COR-L47 (cell line): ENCODE results near the gene ALCAM.

Experiments
- DNase-seq: peaks from one replicate; lab custom pipeline; 2025; lab: John Stamatoyannopoulos, UW

Gene ALCAM

GRCh38 chr3:105356396-105356795 is 10.3 kb upstream of the ALCAM start:
- no peak for DNase-seq

- DNase-seq = no peak
Observed at GRCh38 chr3:105356988-105357387, 9.7 kb upstream of the ALCAM start.

- no peak for DNase-seq
Observed at GRCh38 chr3:105359098-105359762, 7.5 kb upstream of the ALCAM start.

GRCh38 chr3:105360003-105360402 is 6.7 kb upstream of the ALCAM start:
- DNase-seq = no peak

GRCh38 chr3:105362021-105362665 is 4.6 kb upstream of the ALCAM start:
- DNase-seq = no peak

- DNase-seq = no peak
Observed at GRCh38 chr3:105364128-105364527, 2.6 kb upstream of the ALCAM start.

- no peak for DNase-seq
Observed at GRCh38 chr3:105365081-105365390, 1.7 kb upstream of the ALCAM start.

- DNase-seq = peak; percentile 76
Observed at GRCh38 chr3:105365391-105366325, 1.1 kb upstream of the ALCAM start.

GRCh38 chr3:105367063-105367405 is 325 bp downstream of the ALCAM start:
- peak; percentile 62 for DNase-seq

GRCh38 chr3:105367406-105368213 is 901 bp downstream of the ALCAM start:
- DNase-seq = peak; percentile 81

GRCh38 chr3:105368566-105369499 is 2.1 kb downstream of the ALCAM start:
- DNase-seq = peak; percentile 71

- DNase-seq = peak; percentile 75
Observed at GRCh38 chr3:105369500-105370371, 3.0 kb downstream of the ALCAM start.

GRCh38 chr3:105373383-105373782 is 6.7 kb downstream of the ALCAM start:
- DNase-seq = no peak

- DNase-seq = no peak
Observed at GRCh38 chr3:105375750-105376511, 9.2 kb downstream of the ALCAM start.

- DNase-seq = no peak
Observed at GRCh38 chr3:105377716-105378115, 11.0 kb downstream of the ALCAM start.

GRCh38 chr3:105385179-105385578 is 18.5 kb downstream of the ALCAM start:
- no peak for DNase-seq

GRCh38 chr3:105385819-105386508 is 19.3 kb downstream of the ALCAM start:
- no peak for DNase-seq

GRCh38 chr3:105387122-105387751 is 20.5 kb downstream of the ALCAM start:
- no peak for DNase-seq
